Astrocyte (in vitro differentiated cells and primary cell): ENCODE measurements around the gene MARCHF9. TPM values are rescaled to one million over a fixed set of nuclear protein-coding genes. Genes with fewer than 3 reads are reported as not detected.

Experiments
- DNase-seq: peaks from one replicate; pipeline ENCODE4 v3.0.0-alpha.2; 2010; ENCODE audit warnings: low read depth
- FAIRE-seq: peaks from 2 replicates; lab custom pipeline; 2011; peaks lifted over from hg19 to GRCh38; lab: Jason Lieb, UNC
- H2AFZ ChIP-seq: 2 replicates; pipeline ENCODE4 v1.6.0; 2012; ENCODE audit warnings: low read depth, low read length, inconsistent platforms
- H3K27ac ChIP-seq: 2 replicates; pipeline ENCODE4 v1.5.1; 2011; ENCODE audit warnings: low read depth, low read length, inconsistent platforms
- H3K27me3 ChIP-seq: 2 replicates; pipeline ENCODE4 v1.6.0; 2011; ENCODE audit warnings: low read length, inconsistent platforms; ENCODE audit not compliant: insufficient read depth
- H3K36me3 ChIP-seq: 2 replicates; pipeline ENCODE4 v1.5.1; 2011; ENCODE audit warnings: low read length, inconsistent platforms; ENCODE audit not compliant: insufficient read depth
- H3K4me1 ChIP-seq: 2 replicates; pipeline ENCODE4 v1.5.1; 2011; ENCODE audit warnings: low read length, inconsistent platforms; ENCODE audit not compliant: insufficient read depth
- H3K4me2 ChIP-seq: 2 replicates; pipeline ENCODE4 v1.6.0; 2012; ENCODE audit warnings: low read length, inconsistent platforms
- H3K4me3 ChIP-seq: 2 replicates; pipeline ENCODE4 v1.5.1; 2011; ENCODE audit warnings: low read depth, mild to moderate bottlenecking, low read length, inconsistent platforms; ENCODE audit not compliant: insufficient read depth
- H3K79me2 ChIP-seq: 2 replicates; pipeline ENCODE4 v1.6.0; 2012; ENCODE audit warnings: mild to moderate bottlenecking, low read length, inconsistent platforms; ENCODE audit not compliant: insufficient read depth
- H3K9ac ChIP-seq: 2 replicates; pipeline ENCODE4 v1.6.0; 2012; ENCODE audit warnings: mild to moderate bottlenecking, low read length, inconsistent platforms
- H3K9me3 ChIP-seq: 2 replicates; pipeline ENCODE4 v1.5.1; 2012; ENCODE audit warnings: low read depth, mild to moderate bottlenecking, low read length, inconsistent platforms; ENCODE audit not compliant: insufficient read depth
- H4K20me1 ChIP-seq: 2 replicates; pipeline ENCODE4 v1.6.0; 2012; ENCODE audit warnings: low read length, inconsistent platforms; ENCODE audit not compliant: insufficient read depth
- H3K27ac Mint-ChIP-seq: one replicate; pipeline ENCODE4 v1.8.0; 2021; ENCODE audit warnings: mild to moderate bottlenecking, mixed read lengths; ENCODE audit not compliant: unreplicated experiment
- H3K27me3 Mint-ChIP-seq: one replicate; pipeline ENCODE4 v1.8.0; 2021; ENCODE audit warnings: low read depth, mixed read lengths; ENCODE audit not compliant: unreplicated experiment
- H3K36me3 Mint-ChIP-seq: one replicate; pipeline ENCODE4 v1.8.0; 2021; ENCODE audit warnings: low read depth, mixed read lengths; ENCODE audit not compliant: unreplicated experiment
- H3K4me1 Mint-ChIP-seq: one replicate; pipeline ENCODE4 v1.8.0; 2021; ENCODE audit warnings: low read depth, mixed read lengths; ENCODE audit not compliant: unreplicated experiment
- H3K4me3 Mint-ChIP-seq: one replicate; pipeline ENCODE4 v1.8.0; 2021; ENCODE audit warnings: mild to moderate bottlenecking, moderate library complexity, mixed read lengths; ENCODE audit not compliant: unreplicated experiment
- H3K9me3 Mint-ChIP-seq: one replicate; pipeline ENCODE4 v1.8.0; 2021; ENCODE audit warnings: mild to moderate bottlenecking, mixed read lengths; ENCODE audit not compliant: unreplicated experiment
- EZH2 ChIP-seq: IDR thresholded peaks from 2 replicates; pipeline ENCODE4 v1.6.1; 2012; ENCODE audit warnings: mild to moderate bottlenecking, low read length, inconsistent platforms; ENCODE audit not compliant: insufficient read depth
- microRNA-seq: library from miRNA; unstranded; fragments of <30 nt; microRNA quantifications from one replicate; pipeline ENCODE4 v1.2.0, GENCODE V29; 2020
- total RNA-seq: library from RNA; stranded (reverse); gene quantifications from 2 replicates; pipeline ENCODE4 v1.2.1, GENCODE V29; 2021
- TF ChIP-seq, protein P1 (sequence below): IDR thresholded peaks from 2 replicates; pipeline ENCODE4 v1.5.1; 2011; ENCODE audit warnings: low read depth, mild to moderate bottlenecking, inconsistent platforms, low read length, moderate library complexity; ENCODE audit not compliant: insufficient read depth

The MARCHF9 gene
- total RNA-seq, 1 donor from 2014 or later, result 13.0 TPM

DNA sequence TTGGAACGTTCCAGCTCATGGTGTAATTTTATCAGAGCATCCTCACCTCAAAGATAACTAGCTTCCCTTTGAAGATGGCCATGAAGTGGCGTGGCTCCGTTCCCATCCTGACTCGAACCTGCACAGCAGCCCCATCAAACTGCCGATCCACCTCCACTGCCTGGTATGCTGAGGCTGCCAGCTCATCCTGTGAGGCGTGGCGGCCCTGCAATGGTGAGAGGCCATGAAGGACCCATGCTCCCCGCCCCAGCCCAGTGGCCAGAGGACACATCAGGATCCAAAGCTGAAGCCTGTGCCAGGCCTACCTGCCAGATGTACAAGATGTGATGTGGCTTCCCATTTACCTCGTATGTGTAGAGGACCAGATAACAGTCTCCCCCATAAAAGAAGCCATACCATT, 52.4 kb downstream of the MARCHF9 start:
- H3K4me1 Mint-ChIP-seq, result peaks cover 4% of the 10 kb centered on the region
- H3K9ac ChIP-seq, result no peak overlapping the region
- FAIRE-seq, result no peak
- peaks cover 29% of the 10 kb centered on the region for H3K36me3 Mint-ChIP-seq
- H3K79me2 ChIP-seq, result no peaks in the 10 kb centered on the region
- H3K36me3 ChIP-seq, result peaks cover 15% of the 10 kb centered on the region
- no peaks in the 10 kb centered on the region for H3K9me3 ChIP-seq
- H3K4me2 ChIP-seq, result no peak overlapping the region
- TF ChIP-seq, protein P1, sequence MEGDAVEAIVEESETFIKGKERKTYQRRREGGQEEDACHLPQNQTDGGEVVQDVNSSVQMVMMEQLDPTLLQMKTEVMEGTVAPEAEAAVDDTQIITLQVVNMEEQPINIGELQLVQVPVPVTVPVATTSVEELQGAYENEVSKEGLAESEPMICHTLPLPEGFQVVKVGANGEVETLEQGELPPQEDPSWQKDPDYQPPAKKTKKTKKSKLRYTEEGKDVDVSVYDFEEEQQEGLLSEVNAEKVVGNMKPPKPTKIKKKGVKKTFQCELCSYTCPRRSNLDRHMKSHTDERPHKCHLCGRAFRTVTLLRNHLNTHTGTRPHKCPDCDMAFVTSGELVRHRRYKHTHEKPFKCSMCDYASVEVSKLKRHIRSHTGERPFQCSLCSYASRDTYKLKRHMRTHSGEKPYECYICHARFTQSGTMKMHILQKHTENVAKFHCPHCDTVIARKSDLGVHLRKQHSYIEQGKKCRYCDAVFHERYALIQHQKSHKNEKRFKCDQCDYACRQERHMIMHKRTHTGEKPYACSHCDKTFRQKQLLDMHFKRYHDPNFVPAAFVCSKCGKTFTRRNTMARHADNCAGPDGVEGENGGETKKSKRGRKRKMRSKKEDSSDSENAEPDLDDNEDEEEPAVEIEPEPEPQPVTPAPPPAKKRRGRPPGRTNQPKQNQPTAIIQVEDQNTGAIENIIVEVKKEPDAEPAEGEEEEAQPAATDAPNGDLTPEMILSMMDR, result no peak
- TF ChIP-seq EZH2, result no peak
- H3K27ac Mint-ChIP-seq, result no peak overlapping the region
- no peak for DNase-seq
- no peaks in the 10 kb centered on the region for H3K9me3 Mint-ChIP-seq
- no peaks in the 10 kb centered on the region for H4K20me1 ChIP-seq
- H3K4me3 Mint-ChIP-seq, result no peak overlapping the region
- no peak overlapping the region for H3K4me3 ChIP-seq
- no peak overlapping the region for H2AFZ ChIP-seq
- H3K4me1 ChIP-seq, result peaks cover 9% of the 10 kb centered on the region
- H3K27me3 Mint-ChIP-seq, result no peaks in the 10 kb centered on the region
- no peaks in the 10 kb centered on the region for H3K27me3 ChIP-seq
- no peak overlapping the region for H3K27ac ChIP-seq

DNA sequence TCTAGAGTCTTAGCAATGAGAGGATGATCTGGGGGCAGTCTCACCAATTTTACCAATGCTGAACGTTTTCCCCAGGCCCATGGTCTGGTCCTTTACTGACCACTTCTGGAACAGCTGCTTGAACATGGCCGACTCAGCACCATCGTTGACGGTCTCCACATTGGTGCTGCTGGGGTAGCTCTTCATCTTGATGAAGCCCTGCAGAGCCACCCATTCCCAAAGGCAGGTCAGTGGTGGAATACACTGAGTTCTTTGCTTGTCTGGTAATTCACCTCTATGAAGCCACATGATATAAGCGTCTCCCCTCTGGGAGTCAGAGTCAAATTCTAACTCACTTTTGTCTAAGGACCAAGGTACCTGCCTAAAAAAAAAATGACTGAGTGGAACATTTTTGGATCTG, 53.4 kb downstream of the MARCHF9 start:
- H3K9me3 ChIP-seq, result no peaks in the 10 kb centered on the region
- no peaks in the 10 kb centered on the region for H3K27me3 ChIP-seq
- H3K4me2 ChIP-seq, result no peak overlapping the region
- no peak for FAIRE-seq
- H3K27ac Mint-ChIP-seq, result no peak overlapping the region
- no peaks in the 10 kb centered on the region for H4K20me1 ChIP-seq
- H3K9me3 Mint-ChIP-seq, result no peaks in the 10 kb centered on the region
- peaks cover 16% of the 10 kb centered on the region for H3K4me1 ChIP-seq
- H3K4me1 Mint-ChIP-seq, result peaks cover 8% of the 10 kb centered on the region
- H3K36me3 Mint-ChIP-seq, result peaks cover 29% of the 10 kb centered on the region
- no peak overlapping the region for H3K9ac ChIP-seq
- H3K4me3 ChIP-seq, result no peak overlapping the region
- peaks cover 12% of the 10 kb centered on the region for H3K36me3 ChIP-seq
- H3K27ac ChIP-seq, result no peak overlapping the region
- TF ChIP-seq, protein P1, result no peak
- TF ChIP-seq EZH2, result no peak
- no peak overlapping the region for H2AFZ ChIP-seq
- no peaks in the 10 kb centered on the region for H3K27me3 Mint-ChIP-seq
- no peak overlapping the region for H3K4me3 Mint-ChIP-seq
- no peaks in the 10 kb centered on the region for H3K79me2 ChIP-seq
- DNase-seq, result no peak

GRCh38 chr12:57809425-57809824, 54.5 kb downstream of the MARCHF9 start:
- H3K27ac Mint-ChIP-seq, result no peak overlapping the region
- H3K27me3 Mint-ChIP-seq, result no peaks in the 10 kb centered on the region
- Histone ChIP-seq H2AFZ (no peak overlapping the region), H3K36me3 (peaks cover 12% of the 10 kb centered on the region), H3K79me2 (no peaks in the 10 kb centered on the region), H3K27ac (no peak overlapping the region), H3K9ac (no peak overlapping the region), H4K20me1 (peaks cover 9% of the 10 kb centered on the region), H3K27me3 (no peaks in the 10 kb centered on the region), H3K4me3 (no peak overlapping the region), H3K9me3 (no peaks in the 10 kb centered on the region), H3K4me2 (no peak overlapping the region), H3K4me1 (peaks cover 16% of the 10 kb centered on the region)
- H3K4me3 Mint-ChIP-seq, result no peak overlapping the region
- peaks cover 10% of the 10 kb centered on the region for H3K4me1 Mint-ChIP-seq
- TF ChIP-seq EZH2, result no peak
- TF ChIP-seq, protein P1, result no peak
- DNase-seq, result no peak
- no peaks in the 10 kb centered on the region for H3K9me3 Mint-ChIP-seq
- peaks cover 26% of the 10 kb centered on the region for H3K36me3 Mint-ChIP-seq
- FAIRE-seq, result no peak

Small RNAs within 50 kb of the gene (microRNA-seq; reads per million reads assigned to microRNA genes)
- not detected for gene MIR6759

Other genes starting within 250 kb of the MARCHF9 start
- 42.6 and 45.1 TPM in 2 replicates for gene DDIT3, start 234.6 kb upstream of the MARCHF9 start, total RNA-seq
- 55.3 and 58.5 TPM in 2 replicates for gene MBD6, start 232.3 kb upstream of the MARCHF9 start, total RNA-seq
- gene DCTN2, start 207.9 kb upstream of the MARCHF9 start, total RNA-seq, result 94.5 and 107 TPM in 2 replicates
- gene KIF5A, start 205.1 kb upstream of the MARCHF9 start, total RNA-seq, result 7.2 and 8.6 TPM in 2 replicates
- 43.3 and 43.6 TPM in 2 replicates for gene PIP4K2C, start 163.9 kb upstream of the MARCHF9 start, total RNA-seq
- 18.3 and 20.8 TPM in 2 replicates for gene DTX3, start 150.3 kb upstream of the MARCHF9 start, total RNA-seq
- 16.8 and 24.5 TPM in 2 replicates for gene ARHGEF25, start 143.7 kb upstream of the MARCHF9 start, total RNA-seq
- gene B4GALNT1, start 121.9 kb upstream of the MARCHF9 start, total RNA-seq, result 2.5 and 2.6 TPM in 2 replicates
- 194 and 215 TPM in 2 replicates for gene OS9, start 61.0 kb upstream of the MARCHF9 start, total RNA-seq
- gene AGAP2, start 16.4 kb upstream of the MARCHF9 start, total RNA-seq, result 0.14 and 0.17 TPM in 2 replicates
- 18.6 and 22.9 TPM in 2 replicates for gene TSPAN31, start 10.1 kb upstream of the MARCHF9 start, total RNA-seq
- gene CDK4, start 2.8 kb upstream of the MARCHF9 start, total RNA-seq, result 113 and 133 TPM in 2 replicates
- 1.5 TPM in 2 replicates for gene CYP27B1, start 12.0 kb downstream of the MARCHF9 start, total RNA-seq
- gene METTL1, start 17.0 kb downstream of the MARCHF9 start, total RNA-seq, result 21.1 and 25.7 TPM in 2 replicates
- gene EEF1AKMT3, start 17.5 kb downstream of the MARCHF9 start, total RNA-seq, result 8.1 and 11.6 TPM in 2 replicates
- gene TSFM, start 27.7 kb downstream of the MARCHF9 start, total RNA-seq, result 26.6 and 30.0 TPM in 2 replicates
- 2.5 and 3.2 TPM in 2 replicates for gene AVIL, start 63.6 kb downstream of the MARCHF9 start, total RNA-seq
- gene CTDSP2, start 91.6 kb downstream of the MARCHF9 start, total RNA-seq, result 87.1 and 91.9 TPM in 2 replicates
- 3.2 and 3.4 TPM in 2 replicates for gene ATP23, start 186.5 kb downstream of the MARCHF9 start, total RNA-seq